AG04449 (cell line): Measurements from ENCODE around the gene CCDC15.

Experiments
- CTCF ChIA-PET: fragments of 350-600 bp; formaldehyde crosslinking; extraction: SDS; loops from one replicate; lab custom pipeline; 2021; ENCODE audit warnings: antibody characterized with exemption; lab: Yijun Ruan, JAX
- POLR2A ChIA-PET: fragments of 400-600, 350-600 bp; formaldehyde crosslinking; extraction: SDS; loops from one replicate; lab custom pipeline; 2020; ENCODE audit warnings: antibody characterized with exemption, inconsistent platforms; lab: Yijun Ruan, JAX
- DNase-seq: peaks from one replicate; pipeline ENCODE4 v3.0.0-alpha.2; 2010; ENCODE audit warnings: low read depth, low spot score
- H3K4me3 ChIP-seq: 2 replicates; pipeline ENCODE4 v1.5.1; 2011; ENCODE audit warnings: low read depth, mild to moderate bottlenecking, control low read depth, low read length
- CTCF ChIP-seq: IDR thresholded peaks from one replicate; pipeline ENCODE4 v1.5.1; 2011; ENCODE audit warnings: mild to moderate bottlenecking, moderate library complexity, low read length, control low read depth, inconsistent platforms; ENCODE audit not compliant: insufficient read depth; ENCODE audit errors: missing control alignments

Gene CCDC15

GRCh38 chr11:124928942-124929665 lies 24.9 kb upstream of the CCDC15 start:
- CTCF ChIA-PET: interaction anchor here (1.4 to 1.5 kb wide), 3 partner anchors 9 to 62 kb away, joined by 3 to 4 read pairs (median 3); no protein-coding TSS in a partner anchor
- no peak for DNase-seq
- no peak overlapping the region for H3K4me3 ChIP-seq
- no peak for TF ChIP-seq CTCF
- POLR2A ChIA-PET: no interaction called here

- no peak for TF ChIP-seq CTCF
- ChIA-PET POLR2A (no interaction called here), CTCF (interaction anchor here (0.7 to 1.7 kb wide), 2 partner anchors 11 to 55 kb away, joined by 3 to 6 read pairs; no protein-coding TSS in a partner anchor)
- H3K4me3 ChIP-seq: no peak overlapping the region
- DNase-seq: no peak
Measured at GRCh38 chr11:124930799-124931198, 23.2 kb upstream of the CCDC15 start.

- DNase-seq: peak; percentile 72
- ChIA-PET CTCF (interaction anchor here (0.7 to 4.1 kb wide), 20 partner anchors 8 to 412 kb away, joined by 3 to 21 read pairs (median 4); partner anchors contain the start of genes ROBO3 and ROBO4), POLR2A (interaction anchor here (0.9 kb wide), 2 partner anchors 8 to 56 kb away, joined by 3 to 4 read pairs; no protein-coding TSS in a partner anchor)
- no peak overlapping the region for H3K4me3 ChIP-seq
- no peak for TF ChIP-seq CTCF
Measured at GRCh38 chr11:124934862-124935547, 19.0 kb upstream of the CCDC15 start.

- H3K4me3 ChIP-seq: no peak within 1 kb of the TSS
- ChIA-PET POLR2A (interaction anchor here (0.9 kb wide), 3 partner anchors 8 to 57 kb away, joined by 3 to 4 read pairs (median 3); no protein-coding TSS in a partner anchor), CTCF (interaction anchor here (0.6 to 4.1 kb wide), 16 partner anchors 8 to 98 kb away, joined by 3 to 21 read pairs (median 4); partner anchors contain the start of genes ROBO3 and ROBO4)
- DNase-seq: no peak
- TF ChIP-seq CTCF: no peak
Measured at GRCh38 chr11:124935548-124936514, 18.2 kb upstream of the CCDC15 start, which contains the start of gene HEPACAM. HEPACAM (minus strand) TSS chr11:124936047; CDS start chr11:124936006, 41 bp downstream.

GRCh38 chr11:124937336-124937935 lies 16.6 kb upstream of the CCDC15 start:
- no peak for DNase-seq
- ChIA-PET CTCF (interaction anchor here (0.7 to 2.5 kb wide), 6 partner anchors 9 to 66 kb away, joined by 3 to 8 read pairs (median 4); no protein-coding TSS in a partner anchor), POLR2A (no interaction called here)
- no peak for TF ChIP-seq CTCF
- H3K4me3 ChIP-seq: no peak overlapping the region
